Left kidney (tissue), 8 donors: ENCODE data around the gene VLDLR. TPM values are rescaled to one million over a fixed set of nuclear protein-coding genes. Genes with fewer than 3 reads are reported as not detected.
A peak's percentile ranks its signal among the peaks of the same experiment; 100 is the strongest.

Experiments used
- DNase-seq: peaks from one replicate; pipeline ENCODE4 v3.0.0-alpha.2; 2013
- long read RNA-seq, 8 donors: transcript quantifications; one replicate each; lab custom pipeline, GENCODE V29; 2026
- polyA plus RNA-seq: library from polyadenylated mRNA; unstranded; fragments of 120-200 nt; gene quantifications from one replicate; pipeline ENCODE4 v1.2.1, GENCODE V29; 2013; ENCODE audit not compliant: insufficient read length

Gene VLDLR
- polyA plus RNA-seq = 33.0 TPM
- long read RNA-seq, donor 1, full-length matches to known transcripts = 4 of 4 reads
- long read RNA-seq, donor 1, partial matches to known transcripts = 0 of 4 reads
- long read RNA-seq, donor 1, other reads (novel, unspliced or antisense) = 0 of 4 reads
- long read RNA-seq, donor 2, full-length matches to known transcripts = 4 of 4 reads
- long read RNA-seq, donor 2, partial matches to known transcripts = 0 of 4 reads
- long read RNA-seq, donor 2, other reads (novel, unspliced or antisense) = 0 of 4 reads
- long read RNA-seq, donor 3, full-length matches to known transcripts = 2 of 2 reads
- long read RNA-seq, donor 3, partial matches to known transcripts = 0 of 2 reads
- long read RNA-seq, donor 3, other reads (novel, unspliced or antisense) = 0 of 2 reads
- long read RNA-seq, donor 4 = 0 reads
- long read RNA-seq, donor 5, full-length matches to known transcripts = 2 of 2 reads
- long read RNA-seq, donor 5, partial matches to known transcripts = 0 of 2 reads
- long read RNA-seq, donor 5, other reads (novel, unspliced or antisense) = 0 of 2 reads
- long read RNA-seq, donor 6, full-length matches to known transcripts = 1 of 1 reads
- long read RNA-seq, donor 6, partial matches to known transcripts = 0 of 1 reads
- long read RNA-seq, donor 6, other reads (novel, unspliced or antisense) = 0 of 1 reads
- long read RNA-seq, donor 7, full-length matches to known transcripts = 4 of 4 reads
- long read RNA-seq, donor 7, partial matches to known transcripts = 0 of 4 reads
- long read RNA-seq, donor 7, other reads (novel, unspliced or antisense) = 0 of 4 reads
- long read RNA-seq, donor 8, full-length matches to known transcripts = 1 of 1 reads
- long read RNA-seq, donor 8, partial matches to known transcripts = 0 of 1 reads
- long read RNA-seq, donor 8, other reads (novel, unspliced or antisense) = 0 of 1 reads

- peak; percentile 61 for DNase-seq
These were observed at the start of gene VLDLR for GRCh38 chr9:2621722-2622460. TSS of gene VLDLR (plus strand) at chr9:2621787. CDS start at chr9:2622190, 403 bp downstream.

- no peak for DNase-seq
These were observed 47.4 kb upstream of the VLDLR start for GRCh38 chr9:2574203-2574602.

- peak; percentile 21 for DNase-seq
These were observed 45.0 kb upstream of the VLDLR start for GRCh38 chr9:2576631-2577030.

DNA sequence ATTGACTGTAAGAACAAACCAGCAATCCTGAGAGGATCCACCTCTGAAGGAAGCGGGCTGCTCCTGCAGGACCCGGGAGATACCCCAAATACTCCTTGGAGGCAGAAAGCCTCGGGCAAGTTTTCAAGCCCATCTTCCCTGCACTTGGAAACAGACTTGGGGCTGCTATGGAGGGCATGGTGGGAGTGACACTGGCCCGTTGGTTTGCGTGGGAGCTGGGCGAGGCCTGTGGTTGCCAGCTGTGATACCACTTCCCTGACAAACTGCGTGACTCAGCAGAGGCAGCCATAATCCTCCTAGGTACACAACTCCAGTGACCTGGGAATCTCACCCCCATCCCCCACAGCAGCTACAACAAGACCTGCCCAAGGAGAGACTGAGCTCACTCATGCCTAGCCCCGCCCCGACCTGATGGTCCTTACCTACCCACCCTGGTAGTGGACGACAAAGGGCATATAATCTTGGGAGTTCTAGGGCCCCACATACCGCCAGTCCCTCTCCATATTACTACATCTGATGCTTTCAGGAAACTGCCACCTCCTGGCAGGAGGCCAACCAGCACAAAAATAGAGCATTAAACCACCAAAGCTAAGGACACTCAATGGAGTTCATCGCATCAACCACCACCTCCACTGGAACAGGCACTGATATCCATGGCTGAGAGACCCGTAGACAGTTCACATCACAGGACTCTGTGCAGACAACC is 38.1 kb upstream of the VLDLR start:
- DNase-seq = no peak

DNA sequence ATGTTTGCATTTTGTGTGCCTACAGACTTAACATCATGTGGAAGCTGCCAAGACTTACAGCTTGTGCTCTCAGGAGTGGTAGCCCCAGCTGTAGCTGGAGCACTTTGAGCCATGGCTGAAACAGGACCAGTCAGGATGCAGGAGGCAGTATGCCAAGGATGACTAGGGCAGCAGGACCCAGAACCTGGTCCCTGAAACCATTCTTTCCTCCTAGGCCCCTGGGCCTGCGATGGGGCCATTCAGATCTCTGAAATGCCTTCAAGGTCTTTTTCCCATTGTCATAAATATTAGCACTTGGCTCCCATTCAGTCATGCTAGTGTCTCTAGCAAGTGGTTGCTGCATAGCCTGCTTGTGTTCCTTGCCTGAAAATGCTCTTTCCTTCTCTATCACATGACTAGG is 29.6 kb upstream of the VLDLR start:
- DNase-seq = no peak

DNA sequence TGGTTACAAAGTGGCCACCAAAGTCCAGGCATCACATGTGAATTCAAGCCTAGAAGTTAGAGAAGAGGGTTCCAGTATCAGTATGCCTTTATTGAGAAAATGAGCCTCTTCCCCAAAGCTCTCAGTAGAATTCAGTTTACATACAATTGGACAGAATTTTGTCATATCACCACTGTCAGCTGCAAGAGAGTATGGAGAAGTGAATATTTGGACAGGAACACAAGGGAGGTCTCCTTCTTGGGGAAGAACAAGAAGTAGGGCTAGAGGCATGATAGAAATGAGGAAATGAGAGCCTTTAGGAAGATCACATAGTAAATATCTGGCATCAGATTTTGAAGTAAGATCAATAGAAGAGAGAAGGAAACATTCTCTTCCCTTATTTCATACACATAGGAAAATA is 27.8 kb upstream of the VLDLR start:
- no peak for DNase-seq

DNA sequence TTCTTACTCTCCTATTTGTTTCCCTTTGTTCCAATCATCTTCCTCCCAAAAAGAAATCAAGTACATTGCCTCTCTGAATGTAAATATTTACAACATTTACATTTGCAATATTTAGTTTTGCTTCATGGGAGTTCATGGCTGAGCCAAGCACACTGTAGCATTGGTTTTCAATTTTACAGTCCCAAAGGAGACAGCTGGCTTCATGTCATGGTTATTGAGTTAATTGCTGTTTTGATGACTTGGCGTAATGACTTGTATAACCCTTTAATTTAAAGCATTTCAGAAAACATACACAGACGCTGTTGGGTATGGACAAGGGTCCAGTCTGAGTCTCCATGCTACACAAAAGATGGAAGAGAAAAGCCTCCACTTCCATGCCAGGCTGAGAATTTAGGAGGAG is 25.6 kb upstream of the VLDLR start:
- DNase-seq = no peak

DNA sequence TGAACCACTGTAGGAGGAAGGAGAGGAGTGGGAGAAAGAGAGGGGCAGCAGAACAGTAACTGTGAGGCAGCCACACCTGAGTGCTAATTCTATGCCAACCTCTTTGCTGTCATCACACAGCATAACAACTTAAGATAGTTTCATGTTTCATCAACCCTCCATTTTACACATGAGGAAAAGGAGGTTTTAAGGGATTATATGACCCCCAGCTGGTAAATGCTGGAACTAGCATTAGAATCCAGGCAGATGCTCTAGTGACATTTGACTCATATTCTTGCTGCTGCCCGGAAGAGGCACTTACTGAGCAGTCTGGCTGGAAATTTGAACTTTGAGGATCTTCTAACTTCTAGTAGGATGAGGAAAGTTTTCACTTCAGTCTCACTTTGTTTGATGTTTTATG is 24.1 kb upstream of the VLDLR start:
- DNase-seq = no peak

- DNase-seq = no peak
These were observed 21.7 kb upstream of the VLDLR start for GRCh38 chr9:2599896-2600295.

GRCh38 chr9:2600307-2600706 is 21.3 kb upstream of the VLDLR start:
- no peak for DNase-seq

DNA sequence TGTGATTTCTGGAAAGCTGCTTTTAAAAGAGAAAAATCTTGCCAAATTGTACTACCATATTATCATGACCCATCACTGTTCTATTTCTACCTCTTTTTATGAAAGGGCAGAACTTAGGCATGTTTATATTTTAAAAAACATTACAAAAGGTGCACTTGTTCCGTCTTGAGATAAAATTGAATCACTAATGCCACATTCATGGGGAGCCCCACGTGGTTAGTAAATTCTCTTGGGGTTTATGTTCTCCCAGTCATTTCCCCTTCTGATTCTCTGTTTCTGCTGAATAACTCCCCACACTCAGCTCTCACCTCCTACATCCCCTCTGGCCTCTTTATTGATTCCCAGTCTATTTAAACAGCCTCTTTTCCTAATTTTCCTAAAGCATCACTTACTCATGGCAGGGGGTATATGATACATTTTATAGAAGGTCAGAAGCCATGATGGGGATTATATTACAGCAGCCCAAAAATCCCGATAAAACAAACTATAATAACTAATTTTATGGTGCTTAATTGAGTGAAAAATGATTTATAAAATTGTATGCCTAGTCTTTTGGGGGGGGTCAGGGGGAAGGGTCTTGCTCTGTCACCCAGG is 19.7 kb upstream of the VLDLR start:
- no peak for DNase-seq

DNA sequence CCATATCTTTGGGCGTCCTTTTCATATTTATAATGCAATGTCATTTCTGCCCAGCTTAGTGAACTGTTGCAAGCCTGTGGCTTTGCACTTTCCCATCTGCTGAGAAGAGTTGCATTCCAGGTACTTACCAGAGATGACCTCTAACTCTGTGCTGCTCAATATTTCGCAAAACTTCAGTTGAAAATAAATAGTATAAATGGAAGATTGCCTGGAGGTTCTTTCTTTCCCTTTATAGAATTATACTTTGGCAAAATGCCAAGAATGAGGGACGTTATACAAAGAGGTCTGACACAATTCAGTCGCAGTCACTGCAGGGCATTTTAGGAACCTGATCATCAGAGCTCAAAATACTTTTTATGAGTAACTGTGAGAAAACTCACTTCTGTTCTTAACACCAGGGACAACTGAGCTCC is 18.9 kb upstream of the VLDLR start:
- DNase-seq = no peak

GRCh38 chr9:2603621-2604020 is 18.0 kb upstream of the VLDLR start:
- DNase-seq = no peak

DNA sequence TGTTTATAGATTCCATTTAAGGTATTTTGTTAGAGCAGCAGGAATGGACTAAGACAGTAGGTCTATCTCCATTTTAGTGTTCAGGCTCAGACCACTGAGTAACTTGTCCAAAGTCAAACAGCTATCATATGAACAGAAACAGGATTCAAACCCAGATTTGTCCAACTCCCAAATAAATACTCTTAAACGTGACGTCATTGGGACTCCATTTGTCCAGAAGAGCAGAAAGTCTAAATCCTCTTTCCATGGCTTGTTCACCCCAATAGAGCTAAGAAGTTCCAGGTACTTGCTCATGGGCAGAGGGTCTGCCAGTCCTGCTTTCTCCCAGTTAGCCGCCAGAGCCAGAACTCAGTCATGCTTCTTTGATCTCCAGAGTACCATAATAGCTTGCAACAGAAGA is 16.3 kb upstream of the VLDLR start:
- DNase-seq = no peak

GRCh38 chr9:2608276-2608675 is 13.3 kb upstream of the VLDLR start:
- DNase-seq = no peak

- no peak for DNase-seq
These were observed 10.6 kb upstream of the VLDLR start for GRCh38 chr9:2610985-2611384.

GRCh38 chr9:2611961-2612360 is 9.6 kb upstream of the VLDLR start:
- no peak for DNase-seq

GRCh38 chr9:2613730-2614271 is 7.8 kb upstream of the VLDLR start:
- DNase-seq = no peak

DNA sequence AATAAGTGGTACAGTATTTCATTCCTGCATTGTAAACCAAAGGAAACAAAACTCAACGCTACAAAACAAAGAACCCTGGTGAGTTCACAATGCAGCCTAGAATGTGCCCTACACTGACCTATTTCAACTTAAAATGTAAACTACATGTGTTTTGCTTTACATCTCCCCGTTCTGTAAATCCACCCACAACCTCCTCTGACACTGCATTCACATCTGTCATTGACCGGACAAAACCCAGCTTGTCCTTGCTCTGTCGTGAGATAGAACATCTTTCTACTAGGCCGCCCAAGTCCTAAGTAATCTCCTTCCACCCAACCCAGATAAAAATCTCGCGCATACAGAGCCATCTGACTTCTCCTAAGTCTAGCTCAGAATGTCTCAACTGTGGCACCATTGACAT is 6.1 kb upstream of the VLDLR start:
- DNase-seq = peak; percentile 39

DNA sequence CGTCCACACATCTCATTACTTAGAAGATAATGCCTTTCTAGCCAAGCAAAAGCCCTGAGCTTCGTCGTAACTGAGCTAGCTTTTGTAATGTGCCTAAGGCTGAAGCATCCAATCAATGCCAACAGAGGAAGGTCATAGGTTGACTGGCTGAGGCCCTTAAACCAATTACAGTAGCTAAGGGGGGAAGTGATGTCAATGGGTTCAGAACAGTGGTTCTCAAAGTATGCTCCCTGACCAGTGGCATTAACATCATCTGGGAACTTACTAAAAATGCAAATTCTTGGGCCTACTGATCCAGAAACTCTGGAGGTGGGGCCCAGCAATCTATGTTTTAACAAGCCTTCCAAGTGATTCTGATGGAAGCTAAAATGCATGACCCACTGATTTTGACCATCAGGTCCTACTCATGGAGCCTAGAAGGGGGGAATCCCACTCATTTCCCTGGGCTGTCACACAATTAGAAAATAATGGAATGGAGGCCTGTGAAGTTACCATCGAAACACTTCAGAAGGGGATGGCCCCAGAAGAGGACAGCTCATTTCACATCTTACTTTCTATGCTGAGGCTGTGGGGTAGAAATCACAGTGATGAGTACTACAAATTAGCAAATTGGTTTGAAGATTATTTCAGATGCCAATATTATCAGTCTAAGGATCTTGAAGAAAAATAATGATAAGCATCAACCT is 4.8 kb upstream of the VLDLR start:
- no peak for DNase-seq
